ENCODE results near the gene TXNRD1. TPM values are rescaled to one million over a fixed set of nuclear protein-coding genes. Genes with fewer than 3 reads are reported as not detected.

The TXNRD1 gene
- total RNA-seq, 4 donors from 2014 or later: 94.1 to 240 (median 128) TPM

DNA sequence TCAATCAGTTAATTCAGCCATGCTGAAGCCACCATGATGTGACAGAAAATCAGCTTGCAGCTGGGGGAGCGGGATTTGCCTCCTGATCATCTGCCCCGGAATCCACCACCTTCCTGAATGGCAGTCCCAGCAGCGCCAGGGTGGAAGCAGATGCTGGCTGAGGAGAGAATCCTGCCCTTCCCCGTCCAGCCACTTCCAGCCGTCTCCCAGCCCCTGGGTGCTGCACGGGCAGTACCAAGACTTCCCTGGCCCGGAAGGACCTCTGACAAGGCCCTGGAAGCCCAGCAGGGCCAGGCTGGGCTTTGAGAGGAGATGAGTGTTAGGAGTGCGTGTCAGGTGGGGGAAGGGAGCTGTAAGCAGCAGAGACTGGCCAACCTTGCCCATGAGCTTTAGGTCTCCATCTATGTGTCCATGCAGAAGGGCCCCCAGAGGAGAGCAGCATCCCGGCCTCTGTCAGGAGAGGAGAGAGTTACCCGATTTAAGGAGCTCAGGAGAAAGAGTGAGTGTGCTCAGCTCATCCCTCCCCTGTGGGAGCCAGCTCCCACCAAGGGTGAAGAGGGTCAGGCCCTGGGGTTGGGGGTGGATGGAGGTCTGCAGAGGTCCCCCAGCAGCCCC, 157.2 kb downstream of the TXNRD1 start:
- no peak for TF ChIP-seq POLR2A (IDR thresholded peaks at IDR 0.05)
- TF ChIP-seq, protein P1, sequence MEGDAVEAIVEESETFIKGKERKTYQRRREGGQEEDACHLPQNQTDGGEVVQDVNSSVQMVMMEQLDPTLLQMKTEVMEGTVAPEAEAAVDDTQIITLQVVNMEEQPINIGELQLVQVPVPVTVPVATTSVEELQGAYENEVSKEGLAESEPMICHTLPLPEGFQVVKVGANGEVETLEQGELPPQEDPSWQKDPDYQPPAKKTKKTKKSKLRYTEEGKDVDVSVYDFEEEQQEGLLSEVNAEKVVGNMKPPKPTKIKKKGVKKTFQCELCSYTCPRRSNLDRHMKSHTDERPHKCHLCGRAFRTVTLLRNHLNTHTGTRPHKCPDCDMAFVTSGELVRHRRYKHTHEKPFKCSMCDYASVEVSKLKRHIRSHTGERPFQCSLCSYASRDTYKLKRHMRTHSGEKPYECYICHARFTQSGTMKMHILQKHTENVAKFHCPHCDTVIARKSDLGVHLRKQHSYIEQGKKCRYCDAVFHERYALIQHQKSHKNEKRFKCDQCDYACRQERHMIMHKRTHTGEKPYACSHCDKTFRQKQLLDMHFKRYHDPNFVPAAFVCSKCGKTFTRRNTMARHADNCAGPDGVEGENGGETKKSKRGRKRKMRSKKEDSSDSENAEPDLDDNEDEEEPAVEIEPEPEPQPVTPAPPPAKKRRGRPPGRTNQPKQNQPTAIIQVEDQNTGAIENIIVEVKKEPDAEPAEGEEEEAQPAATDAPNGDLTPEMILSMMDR (IDR thresholded peaks at IDR 0.05): no peak
- H3K4me1 ChIP-seq: no peaks in the 10 kb centered on the region
- no peaks in the 10 kb centered on the region for H3K27me3 ChIP-seq
- H3K36me3 ChIP-seq: no peaks in the 10 kb centered on the region
- H3K27ac ChIP-seq: no peak overlapping the region
- peaks cover 0 to 4% (median 0%) of the 10 kb centered on the region in 4 donors for H3K9me3 ChIP-seq
- no peak for DNase-seq
- no peak overlapping the region for H3K4me3 ChIP-seq

DNA sequence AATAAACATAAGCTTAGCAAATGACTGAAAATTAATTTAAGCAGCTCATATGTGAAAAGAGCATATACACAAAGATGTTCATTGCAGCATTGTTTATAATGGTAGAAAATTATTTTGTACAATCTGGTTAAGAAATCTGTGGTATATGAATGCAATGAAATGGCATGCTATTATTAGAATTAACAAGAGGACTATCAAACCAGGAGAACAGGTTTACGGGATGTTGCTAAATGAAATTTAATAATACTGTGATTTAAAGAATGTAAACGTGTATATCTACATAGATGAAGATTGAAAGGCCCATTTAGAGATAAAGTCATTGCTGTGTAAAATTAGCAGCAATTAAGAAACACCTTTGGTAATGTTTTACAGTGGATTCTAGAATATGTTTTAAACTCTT, 158.5 kb downstream of the TXNRD1 start:
- no peak overlapping the region for H3K4me3 ChIP-seq
- H3K9me3 ChIP-seq: peaks cover 0 to 4% (median 0%) of the 10 kb centered on the region in 4 donors
- TF ChIP-seq, protein P1 (IDR thresholded peaks at IDR 0.05): no peak
- no peak for TF ChIP-seq POLR2A (IDR thresholded peaks at IDR 0.05)
- no peaks in the 10 kb centered on the region for H3K27me3 ChIP-seq
- no peaks in the 10 kb centered on the region for H3K4me1 ChIP-seq
- H3K27ac ChIP-seq: no peak overlapping the region
- H3K36me3 ChIP-seq: no peaks in the 10 kb centered on the region
- DNase-seq: no peak

DNA sequence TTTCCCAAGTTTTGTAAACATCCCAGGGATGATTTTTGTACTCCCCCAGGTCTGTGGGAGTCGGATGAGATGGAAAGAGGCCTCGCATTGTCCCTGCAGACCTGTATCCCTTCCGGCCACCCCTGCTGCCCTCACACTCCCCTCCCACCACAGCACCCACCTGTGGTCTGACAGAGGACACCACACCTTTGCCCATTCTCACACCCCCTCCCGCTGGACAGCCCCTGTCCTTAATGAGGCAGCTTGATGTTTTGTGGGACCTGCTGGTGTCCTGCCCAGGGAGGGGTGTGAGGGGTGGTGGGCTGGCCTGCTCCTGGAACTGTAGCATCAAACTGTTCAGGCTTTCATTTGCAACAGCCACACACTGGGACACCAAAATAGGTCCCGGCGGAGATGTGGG, 159.2 kb downstream of the TXNRD1 start:
- Histone ChIP-seq H3K27ac (no peak overlapping the region), H3K9me3 (peaks cover 0 to under 1% (median 0%) of the 10 kb centered on the region in 4 donors), H3K4me1 (no peaks in the 10 kb centered on the region), H3K36me3 (no peaks in the 10 kb centered on the region), H3K4me3 (no peak overlapping the region), H3K27me3 (no peaks in the 10 kb centered on the region)
- no peak for DNase-seq
- TF ChIP-seq, protein P1 (IDR thresholded peaks at IDR 0.05): no peak

DNA sequence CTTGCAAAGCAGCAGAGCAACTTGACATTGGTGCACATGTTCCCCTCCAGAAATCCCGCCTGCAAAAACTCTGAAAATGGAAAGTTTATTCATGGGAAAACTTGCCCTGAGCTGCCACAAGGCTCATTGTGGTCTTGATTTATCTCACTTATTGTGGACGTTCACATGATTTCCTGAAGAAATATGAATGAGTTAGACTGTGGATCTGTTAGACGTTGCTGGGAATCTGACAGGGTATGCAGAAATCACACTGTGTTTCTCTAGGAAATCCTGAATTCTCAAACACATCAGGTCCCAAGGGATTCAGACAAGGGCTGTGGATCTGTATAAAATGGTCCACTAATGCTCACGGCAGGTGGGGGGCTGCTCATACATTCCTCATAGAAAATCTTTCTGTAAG, 160.2 kb downstream of the TXNRD1 start:
- no peak for DNase-seq
- Histone ChIP-seq H3K4me1 (no peaks in the 10 kb centered on the region), H3K36me3 (no peaks in the 10 kb centered on the region), H3K27me3 (no peaks in the 10 kb centered on the region), H3K27ac (no peak overlapping the region), H3K9me3 (no peaks in the 10 kb centered on the region), H3K4me3 (no peak overlapping the region)
- TF ChIP-seq, protein P1 (IDR thresholded peaks at IDR 0.05): no peak
- no peak for TF ChIP-seq POLR2A (IDR thresholded peaks at IDR 0.05)

DNA sequence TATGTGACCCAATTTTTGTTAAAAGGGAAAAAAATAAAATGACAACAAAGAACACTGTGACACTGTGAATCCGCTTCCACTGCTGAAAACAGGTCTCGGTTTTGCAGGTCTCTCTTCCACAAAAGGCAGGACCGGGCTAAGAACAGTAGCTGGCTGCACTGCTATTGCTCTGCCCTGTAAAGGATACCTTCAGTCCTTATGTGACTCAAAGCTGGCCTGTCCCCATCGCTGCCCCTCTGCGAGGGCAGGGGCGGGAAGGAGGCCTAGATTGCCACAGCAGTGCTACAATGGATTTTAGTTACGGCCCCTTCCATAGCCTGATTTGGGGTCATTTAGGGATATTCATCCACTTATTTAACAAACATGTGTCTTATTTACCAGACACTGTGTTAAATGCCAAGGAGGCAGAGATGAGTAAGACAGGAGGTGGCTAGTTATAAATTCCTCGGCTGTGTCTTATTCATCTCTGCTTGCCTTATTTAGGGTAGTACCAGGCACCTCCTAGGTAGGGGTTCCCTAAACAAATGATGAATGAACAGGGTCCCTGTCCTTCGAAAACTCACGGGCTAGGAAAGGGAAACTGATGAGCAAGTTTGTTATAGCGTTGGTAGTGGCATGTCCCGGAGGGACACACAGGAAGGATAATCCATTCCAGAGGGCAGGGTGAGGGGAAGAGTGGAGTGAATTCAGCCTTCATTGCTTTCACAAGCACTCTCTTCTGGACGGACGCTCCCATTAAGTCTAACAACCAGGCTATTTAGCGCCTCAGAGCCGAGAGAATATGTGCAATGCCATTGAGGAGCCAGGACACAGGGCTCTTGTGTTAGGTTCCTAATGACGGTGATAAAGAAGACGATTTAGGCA, 161.3 kb downstream of the TXNRD1 start:
- Histone ChIP-seq H3K4me3 (no peak overlapping the region), H3K27me3 (no peaks in the 10 kb centered on the region), H3K27ac (no peak overlapping the region), H3K36me3 (no peaks in the 10 kb centered on the region), H3K9me3 (no peaks in the 10 kb centered on the region), H3K4me1 (peaks cover 0 to 4% (median 0%) of the 10 kb centered on the region in 4 donors)
- no peak for TF ChIP-seq POLR2A (IDR thresholded peaks at IDR 0.05)
- TF ChIP-seq, protein P1 (IDR thresholded peaks at IDR 0.05): no peak
- DNase-seq: no peak

Measured in Peyer's patch (tissue), 4 donors.